Measurements from ENCODE around the gene PAX4.

DNA sequence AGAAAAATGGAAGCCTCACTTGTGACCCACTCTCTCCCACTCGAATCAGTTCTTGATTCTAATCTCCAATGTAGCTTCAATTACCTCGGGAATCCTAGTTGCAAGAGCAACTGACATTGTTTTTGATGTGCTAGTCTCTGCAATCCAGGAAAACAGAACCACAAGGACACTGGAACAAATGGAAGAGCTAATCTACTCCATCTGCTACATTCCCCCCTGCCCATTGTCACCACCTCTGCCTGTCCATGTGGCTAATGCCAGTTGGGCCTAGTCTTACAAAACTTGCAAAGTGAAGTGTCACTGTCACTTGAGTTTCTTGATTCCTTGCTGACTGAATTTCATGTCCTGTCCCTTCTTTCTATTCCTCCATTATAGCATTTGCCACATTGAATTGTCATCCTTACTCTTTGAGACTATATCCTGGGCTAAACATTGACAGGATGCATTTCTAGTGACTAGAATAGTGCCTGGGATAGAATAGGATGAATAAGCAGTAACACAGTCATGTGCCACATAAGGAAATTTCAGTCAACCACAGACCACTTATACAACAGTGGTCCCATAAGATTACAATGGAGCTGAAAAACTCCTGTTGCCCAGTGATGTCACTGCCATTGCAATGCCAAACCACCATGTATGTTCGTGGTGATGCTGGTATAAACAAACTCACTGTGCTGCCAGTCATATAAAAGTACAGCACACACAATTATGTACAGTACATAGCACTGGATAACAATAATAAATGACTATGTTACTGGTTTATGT, 46.0 kb downstream of the PAX4 start:
- TF ChIP-seq, protein P1, sequence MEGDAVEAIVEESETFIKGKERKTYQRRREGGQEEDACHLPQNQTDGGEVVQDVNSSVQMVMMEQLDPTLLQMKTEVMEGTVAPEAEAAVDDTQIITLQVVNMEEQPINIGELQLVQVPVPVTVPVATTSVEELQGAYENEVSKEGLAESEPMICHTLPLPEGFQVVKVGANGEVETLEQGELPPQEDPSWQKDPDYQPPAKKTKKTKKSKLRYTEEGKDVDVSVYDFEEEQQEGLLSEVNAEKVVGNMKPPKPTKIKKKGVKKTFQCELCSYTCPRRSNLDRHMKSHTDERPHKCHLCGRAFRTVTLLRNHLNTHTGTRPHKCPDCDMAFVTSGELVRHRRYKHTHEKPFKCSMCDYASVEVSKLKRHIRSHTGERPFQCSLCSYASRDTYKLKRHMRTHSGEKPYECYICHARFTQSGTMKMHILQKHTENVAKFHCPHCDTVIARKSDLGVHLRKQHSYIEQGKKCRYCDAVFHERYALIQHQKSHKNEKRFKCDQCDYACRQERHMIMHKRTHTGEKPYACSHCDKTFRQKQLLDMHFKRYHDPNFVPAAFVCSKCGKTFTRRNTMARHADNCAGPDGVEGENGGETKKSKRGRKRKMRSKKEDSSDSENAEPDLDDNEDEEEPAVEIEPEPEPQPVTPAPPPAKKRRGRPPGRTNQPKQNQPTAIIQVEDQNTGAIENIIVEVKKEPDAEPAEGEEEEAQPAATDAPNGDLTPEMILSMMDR (IDR thresholded peaks at IDR 0.05) = no peak
- no peak for TF ChIP-seq EZH2 (IDR thresholded peaks at IDR 0.05)

Data from neural progenitor cell (in vitro differentiated cells).